ENCODE results near the gene MGAM2.

The MGAM2 gene

GRCh38 chr7:142139597-142140400 is 28.3 kb downstream of the MGAM2 start:
- no peaks in the 10 kb centered on the region for H3K27me3 Mint-ChIP-seq
- H3K4me3 Mint-ChIP-seq = no peak overlapping the region
- no peaks in the 10 kb centered on the region for H3K4me1 Mint-ChIP-seq (ENCODE audit: low read depth)
- H3K9me3 Mint-ChIP-seq = no peaks in the 10 kb centered on the region
- H3K36me3 Mint-ChIP-seq (ENCODE audit: low read depth) = no peaks in the 10 kb centered on the region
- no peak overlapping the region for H3K27ac Mint-ChIP-seq

- Mint-ChIP-seq H3K27me3 (no peaks in the 10 kb centered on the region), H3K27ac (no peak overlapping the region), H3K4me3 (no peak overlapping the region), H3K9me3 (no peaks in the 10 kb centered on the region), H3K4me1 (ENCODE audit: low read depth) (no peaks in the 10 kb centered on the region), H3K36me3 (ENCODE audit: low read depth) (no peaks in the 10 kb centered on the region)
Measured at GRCh38 chr7:142140401-142140959, 29.0 kb downstream of the MGAM2 start.

GRCh38 chr7:142142702-142143101 is 31.2 kb downstream of the MGAM2 start:
- Mint-ChIP-seq H3K4me1 (ENCODE audit: low read depth) (no peaks in the 10 kb centered on the region), H3K4me3 (no peak overlapping the region), H3K9me3 (no peaks in the 10 kb centered on the region), H3K27ac (no peak overlapping the region), H3K27me3 (no peaks in the 10 kb centered on the region), H3K36me3 (ENCODE audit: low read depth) (no peaks in the 10 kb centered on the region)

- Mint-ChIP-seq H3K27me3 (no peaks in the 10 kb centered on the region), H3K4me3 (no peak overlapping the region), H3K4me1 (ENCODE audit: low read depth) (no peaks in the 10 kb centered on the region), H3K36me3 (ENCODE audit: low read depth) (no peaks in the 10 kb centered on the region), H3K9me3 (no peaks in the 10 kb centered on the region), H3K27ac (no peak overlapping the region)
Measured at GRCh38 chr7:142146124-142146523, 34.6 kb downstream of the MGAM2 start.

GRCh38 chr7:142150356-142150755 is 38.8 kb downstream of the MGAM2 start:
- Mint-ChIP-seq H3K36me3 (ENCODE audit: low read depth) (no peaks in the 10 kb centered on the region), H3K4me3 (no peak overlapping the region), H3K9me3 (no peaks in the 10 kb centered on the region), H3K27ac (no peak overlapping the region), H3K27me3 (no peaks in the 10 kb centered on the region), H3K4me1 (ENCODE audit: low read depth) (no peaks in the 10 kb centered on the region)

- Mint-ChIP-seq H3K27ac (no peak overlapping the region), H3K9me3 (no peaks in the 10 kb centered on the region), H3K4me3 (no peak overlapping the region), H3K36me3 (ENCODE audit: low read depth) (no peaks in the 10 kb centered on the region), H3K4me1 (ENCODE audit: low read depth) (no peaks in the 10 kb centered on the region), H3K27me3 (no peaks in the 10 kb centered on the region)
Measured at GRCh38 chr7:142150869-142151268, 39.4 kb downstream of the MGAM2 start.

- no peak overlapping the region for H3K27ac Mint-ChIP-seq
- no peaks in the 10 kb centered on the region for H3K36me3 Mint-ChIP-seq (ENCODE audit: low read depth)
- no peaks in the 10 kb centered on the region for H3K27me3 Mint-ChIP-seq
- no peaks in the 10 kb centered on the region for H3K9me3 Mint-ChIP-seq
- no peak overlapping the region for H3K4me3 Mint-ChIP-seq
- no peaks in the 10 kb centered on the region for H3K4me1 Mint-ChIP-seq (ENCODE audit: low read depth)
Measured at GRCh38 chr7:142152076-142152475, 40.6 kb downstream of the MGAM2 start.

GRCh38 chr7:142153400-142153799 is 41.9 kb downstream of the MGAM2 start:
- Mint-ChIP-seq H3K9me3 (no peaks in the 10 kb centered on the region), H3K27ac (no peak overlapping the region), H3K4me3 (no peak overlapping the region), H3K36me3 (ENCODE audit: low read depth) (no peaks in the 10 kb centered on the region), H3K4me1 (ENCODE audit: low read depth) (no peaks in the 10 kb centered on the region), H3K27me3 (no peaks in the 10 kb centered on the region)

- Mint-ChIP-seq H3K27me3 (no peaks in the 10 kb centered on the region), H3K27ac (no peak overlapping the region), H3K4me3 (no peak overlapping the region), H3K9me3 (no peaks in the 10 kb centered on the region), H3K36me3 (ENCODE audit: low read depth) (no peaks in the 10 kb centered on the region), H3K4me1 (ENCODE audit: low read depth) (no peaks in the 10 kb centered on the region)
Measured at GRCh38 chr7:142158736-142159496, 47.4 kb downstream of the MGAM2 start.

GRCh38 chr7:142161921-142162320 is 50.4 kb downstream of the MGAM2 start:
- Mint-ChIP-seq H3K9me3 (no peaks in the 10 kb centered on the region), H3K27ac (no peak overlapping the region), H3K27me3 (peaks cover 6% of the 10 kb centered on the region), H3K36me3 (ENCODE audit: low read depth) (no peaks in the 10 kb centered on the region), H3K4me3 (no peak overlapping the region), H3K4me1 (ENCODE audit: low read depth) (no peaks in the 10 kb centered on the region)

GRCh38 chr7:142168746-142169145 is 57.2 kb downstream of the MGAM2 start:
- Mint-ChIP-seq H3K4me1 (ENCODE audit: low read depth) (no peaks in the 10 kb centered on the region), H3K27ac (no peak overlapping the region), H3K4me3 (no peak overlapping the region), H3K36me3 (ENCODE audit: low read depth) (no peaks in the 10 kb centered on the region), H3K9me3 (no peaks in the 10 kb centered on the region), H3K27me3 (peaks cover 6% of the 10 kb centered on the region)

- Mint-ChIP-seq H3K36me3 (ENCODE audit: low read depth) (no peaks in the 10 kb centered on the region), H3K27me3 (peaks cover 13% of the 10 kb centered on the region), H3K27ac (no peak overlapping the region), H3K4me1 (ENCODE audit: low read depth) (peaks cover 4% of the 10 kb centered on the region), H3K4me3 (no peak overlapping the region), H3K9me3 (no peaks in the 10 kb centered on the region)
Measured at GRCh38 chr7:142172932-142173331, 61.4 kb downstream of the MGAM2 start.

GRCh38 chr7:142174441-142174840 is 62.9 kb downstream of the MGAM2 start:
- peaks cover 13% of the 10 kb centered on the region for H3K27me3 Mint-ChIP-seq
- H3K27ac Mint-ChIP-seq = no peak overlapping the region
- H3K4me1 Mint-ChIP-seq (ENCODE audit: low read depth) = peaks cover 5% of the 10 kb centered on the region
- H3K4me3 Mint-ChIP-seq = no peak overlapping the region
- no peaks in the 10 kb centered on the region for H3K9me3 Mint-ChIP-seq
- H3K36me3 Mint-ChIP-seq (ENCODE audit: low read depth) = no peaks in the 10 kb centered on the region

GRCh38 chr7:142175594-142175993 is 64.1 kb downstream of the MGAM2 start:
- Mint-ChIP-seq H3K27me3 (peaks cover 13% of the 10 kb centered on the region), H3K4me1 (ENCODE audit: low read depth) (peaks cover 5% of the 10 kb centered on the region), H3K27ac (no peak overlapping the region), H3K4me3 (no peak overlapping the region), H3K9me3 (no peaks in the 10 kb centered on the region), H3K36me3 (ENCODE audit: low read depth) (no peaks in the 10 kb centered on the region)

GRCh38 chr7:142176901-142177300 is 65.4 kb downstream of the MGAM2 start:
- no peaks in the 10 kb centered on the region for H3K36me3 Mint-ChIP-seq (ENCODE audit: low read depth)
- H3K27me3 Mint-ChIP-seq = peaks cover 13% of the 10 kb centered on the region
- H3K9me3 Mint-ChIP-seq = no peaks in the 10 kb centered on the region
- H3K27ac Mint-ChIP-seq = no peak overlapping the region
- no peak overlapping the region for H3K4me3 Mint-ChIP-seq
- peaks cover 5% of the 10 kb centered on the region for H3K4me1 Mint-ChIP-seq (ENCODE audit: low read depth)

All from stimulated activated naive CD8-positive, alpha-beta T cell treated with anti-CD3 and anti-CD28 coated beads, Interleukin-15, Interleukin-2, amounts not matched to agents 100 ng/mL and 50 ng/mL, for 24 hours (primary cell).